ENCODE results near the gene NME1. TPM values are rescaled to one million over a fixed set of nuclear protein-coding genes. Genes with fewer than 3 reads are reported as not detected.

Gene NME1
- total and polyA plus RNA-seq, 10 of the 15 experiments (the other 5 are each of a cell fraction or from before 2014, with no cell fraction given) = 273 to 1,362 (median 455) TPM

GRCh38 chr17:51169340-51169739 is 16.0 kb downstream of the NME1 start (continued):
- TF ChIP-seq, protein P1, sequence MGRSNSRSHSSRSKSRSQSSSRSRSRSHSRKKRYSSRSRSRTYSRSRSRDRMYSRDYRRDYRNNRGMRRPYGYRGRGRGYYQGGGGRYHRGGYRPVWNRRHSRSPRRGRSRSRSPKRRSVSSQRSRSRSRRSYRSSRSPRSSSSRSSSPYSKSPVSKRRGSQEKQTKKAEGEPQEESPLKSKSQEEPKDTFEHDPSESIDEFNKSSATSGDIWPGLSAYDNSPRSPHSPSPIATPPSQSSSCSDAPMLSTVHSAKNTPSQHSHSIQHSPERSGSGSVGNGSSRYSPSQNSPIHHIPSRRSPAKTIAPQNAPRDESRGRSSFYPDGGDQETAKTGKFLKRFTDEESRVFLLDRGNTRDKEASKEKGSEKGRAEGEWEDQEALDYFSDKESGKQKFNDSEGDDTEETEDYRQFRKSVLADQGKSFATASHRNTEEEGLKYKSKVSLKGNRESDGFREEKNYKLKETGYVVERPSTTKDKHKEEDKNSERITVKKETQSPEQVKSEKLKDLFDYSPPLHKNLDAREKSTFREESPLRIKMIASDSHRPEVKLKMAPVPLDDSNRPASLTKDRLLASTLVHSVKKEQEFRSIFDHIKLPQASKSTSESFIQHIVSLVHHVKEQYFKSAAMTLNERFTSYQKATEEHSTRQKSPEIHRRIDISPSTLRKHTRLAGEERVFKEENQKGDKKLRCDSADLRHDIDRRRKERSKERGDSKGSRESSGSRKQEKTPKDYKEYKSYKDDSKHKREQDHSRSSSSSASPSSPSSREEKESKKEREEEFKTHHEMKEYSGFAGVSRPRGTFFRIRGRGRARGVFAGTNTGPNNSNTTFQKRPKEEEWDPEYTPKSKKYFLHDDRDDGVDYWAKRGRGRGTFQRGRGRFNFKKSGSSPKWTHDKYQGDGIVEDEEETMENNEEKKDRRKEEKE (IDR thresholded peaks at IDR 0.05) = no peak
- no peak for TF ChIP-seq LARP7 (IDR thresholded peaks at IDR 0.05)

DNA sequence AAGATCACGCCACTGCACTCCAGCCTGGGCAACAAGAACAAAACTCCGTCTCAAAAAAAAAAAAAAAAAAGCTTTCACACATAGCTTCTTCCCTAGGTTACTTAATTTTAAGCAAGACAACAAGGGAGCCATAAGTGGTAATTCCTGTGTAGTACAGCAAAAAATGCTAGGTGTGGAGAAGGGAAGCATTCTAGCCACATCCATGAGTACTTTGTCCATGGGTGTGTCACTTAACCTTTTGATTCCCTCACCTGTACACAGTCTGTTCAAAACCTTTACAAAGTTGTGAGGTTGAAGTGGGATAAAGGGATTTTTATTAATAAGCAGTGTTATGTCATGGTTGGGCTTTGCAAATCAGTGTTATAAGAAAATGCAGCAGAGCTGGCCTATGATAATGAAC is 17.4 kb downstream of the NME1 start:
- no TSS peak for BruUV-seq (replicated peaks)
- SMC1A ChIA-PET (ENCODE audit: uncharacterized antibody, unreplicated experiment) = no interaction called here
- FAIRE-seq (no peak), DNase-seq (ENCODE audit: low read depth, low spot score) (no peak), ATAC-seq (no peak)
- Histone ChIP-seq H2AFZ (ENCODE audit: control insufficient read depth, low read depth, low read length) (no peak overlapping the region), H3K4me1 (ENCODE audit: control insufficient read depth, insufficient read depth, low read length) (peaks cover 6% of the 10 kb centered on the region), H4K20me1 (ENCODE audit: control insufficient read depth, insufficient read depth) (no peaks in the 10 kb centered on the region), H3K4me3 (no peak overlapping the region), H3K27me3 (replicated peaks in 1 of 2; ENCODE audit: control insufficient read depth in 2 of 2, insufficient read depth in 2 of 2, low read length in 1 of 2) (no peaks in the 10 kb centered on the region), H3K27ac (ENCODE audit: control insufficient read depth, insufficient read depth) (no peak overlapping the region), H3K36me3 (ENCODE audit: control insufficient read depth in 2 of 2, insufficient read depth in 2 of 2, low read length in 1 of 2) (peaks cover 2 to 25% of the 10 kb centered on the region in 2 experiments), H3K79me2 (ENCODE audit: control insufficient read depth, insufficient read depth, low read length) (peaks cover 25% of the 10 kb centered on the region), H3K9ac (ENCODE audit: control insufficient read depth, insufficient read depth, low read length) (no peak overlapping the region), H3K9me3 (replicated peaks; ENCODE audit: control insufficient read depth, insufficient read depth, low read length) (no peaks in the 10 kb centered on the region), H3K4me2 (ENCODE audit: control insufficient read depth, insufficient read depth) (no peak overlapping the region)
- RAD21 ChIA-PET (ENCODE audit: unreplicated experiment) = no interaction called here
- intact Hi-C loops (cut with micrococcal nuclease; ENCODE audit: unreplicated experiment) = no loop called here
- in situ Hi-C loops (cut with MboI) = no loop called here
- TF ChIP-seq YBX1 (IDR thresholded peaks at IDR 0.05) (no peak), SUPT20H (IDR thresholded peaks at IDR 0.05; ENCODE audit: borderline replicate concordance, control insufficient read depth, low read depth, low read length) (no peak), SMAD1 (IDR thresholded peaks at IDR 0.05; ENCODE audit: low read depth, partially characterized antibody) (no peak), HDGF (IDR thresholded peaks at IDR 0.05) (no peak), GABPA (IDR thresholded peaks at IDR 0.05; ENCODE audit: low read depth) (no peak), FOXK2 (IDR thresholded peaks at IDR 0.05) (no peak), ATF7 (IDR thresholded peaks at IDR 0.05; ENCODE audit: low read depth) (no peak), REST (IDR thresholded peaks at IDR 0.05; ENCODE audit: low read depth, low read length) (no peak), RAD21 (IDR thresholded peaks at IDR 0.05; ENCODE audit: insufficient read depth, low read depth, low read length) (no peak), IKZF2 (IDR thresholded peaks at IDR 0.05) (no peak), JUNB (IDR thresholded peaks at IDR 0.05) (no peak), RBBP5 (conservative IDR thresholded peaks at IDR 0.05) (no peak), MYB (IDR thresholded peaks at IDR 0.05; ENCODE audit: borderline replicate concordance, low read depth, low read length) (no peak), STAT1 (conservative IDR thresholded peaks at IDR 0.05) (no peak), DPF2 (IDR thresholded peaks at IDR 0.05) (no peak), NBN (IDR thresholded peaks at IDR 0.05) (no peak), RELA (IDR thresholded peaks at IDR 0.05; ENCODE audit: borderline replicate concordance, partially characterized antibody) (no peak)
- CTCF ChIA-PET = no interaction called here
- no CpG with 5 or more reads among the region's 2 CpGs for WGBS (ENCODE audit: insufficient coverage, insufficient replicate concordance, low lambda C conversion rate, missing lambda C conversion rate)
- POLR2A ChIA-PET = interaction anchor here (1.1 kb wide), 1 partner anchor 23 kb away, joined by 4 read pairs; no protein-coding TSS in a partner anchor

Data from GM12878 (cell line).